DOHH2 (cell line): Measurements from ENCODE around the gene ZNF346.

ENCODE experiments used
- CTCF ChIP-seq: fragments of 200-600 bp; sonication (generic); IDR thresholded peaks from one replicate; pipeline ENCODE4 v1.5.1; 2014; ENCODE audit warnings: antibody characterized with exemption, mild to moderate bottlenecking, low read depth, low read length; ENCODE audit not compliant: poor library complexity, severe bottlenecking
- EZH2phosphoT487 ChIP-seq: fragments of 200-600 bp; sonication (generic); IDR thresholded peaks from 2 replicates; pipeline ENCODE4 v1.6.1; 2017; ENCODE audit warnings: borderline replicate concordance, mild to moderate bottlenecking, antibody characterized with exemption, low read length, moderate library complexity, mixed read lengths

GRCh38 chr5:177043958-177044357 is 21.5 kb downstream of the ZNF346 start:
- TF ChIP-seq CTCF = no peak
- TF ChIP-seq EZH2phosphoT487 = no peak
